ENCODE data around the gene MKNK1. TPM values are rescaled to one million over a fixed set of nuclear protein-coding genes. Genes with fewer than 3 reads are reported as not detected.
A peak's percentile ranks its signal among the peaks of the same experiment; 100 is the strongest.
"Not testable (repeated sequence)": the region's sequence is repeated elsewhere in the genome, so short reads cannot be mapped to it uniquely, and the experiment has no call there.

The MKNK1 gene
- 24.1 TPM for polyA plus RNA-seq (2012; ENCODE audit: missing spikeins)

GRCh38 chr1:46603858-46604549 is at the start of gene MKNK1:
TSS of gene MKNK1 (minus strand) at chr1:46604268. CDS start at chr1:46583327, 20,941 bp downstream.
- FAIRE-seq = peak; percentile 98

DNA sequence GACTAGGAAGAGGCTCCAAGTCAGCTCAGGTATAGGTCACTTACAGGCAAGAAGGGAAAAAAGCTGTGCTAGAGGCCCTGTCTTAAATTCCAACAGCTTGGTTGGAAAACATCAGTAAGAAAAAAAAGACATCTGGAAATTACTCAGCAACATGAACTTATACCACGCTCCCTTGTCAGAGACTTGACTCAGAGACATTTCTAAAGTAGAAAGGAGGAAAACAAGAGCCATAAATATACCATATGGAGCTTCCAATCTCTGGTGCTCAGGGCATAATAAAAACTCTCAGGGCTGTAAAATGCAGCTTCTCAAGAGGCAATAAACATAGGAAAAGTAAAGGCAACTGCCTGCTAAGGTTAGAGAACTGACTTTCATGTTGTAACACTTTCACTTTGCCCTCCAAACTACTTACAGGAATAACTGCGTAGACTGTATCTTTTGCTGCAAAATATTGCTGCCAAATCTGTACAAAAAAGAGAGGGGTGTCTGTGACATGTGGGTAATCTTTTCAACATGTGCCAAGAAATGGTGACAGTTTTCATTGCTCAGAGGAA is 49.4 kb upstream of the MKNK1 start:
- TF ChIP-seq POLR2A (IDR thresholded peaks at IDR 0.05; ENCODE audit: low read depth, low read length) (no peak), POLR2AphosphoS5 (IDR thresholded peaks at IDR 0.05; ENCODE audit: low read depth, low read length) (no peak), TAF1 (IDR thresholded peaks at IDR 0.05; ENCODE audit: borderline replicate concordance, low read depth, low read length) (no peak)
- FAIRE-seq (no peak), DNase-seq (ENCODE audit: insufficient read length) (no peak)

More at GRCh38 chr1:46603858-46604549, at the start of gene MKNK1:
- TF ChIP-seq POLR2AphosphoS5 (IDR thresholded peaks at IDR 0.05; ENCODE audit: low read depth, low read length) (peak; percentile 88), TAF1 (IDR thresholded peaks at IDR 0.05; ENCODE audit: borderline replicate concordance, low read depth, low read length) (peak; percentile 17; the same call in 1 of the 2 replicates), POLR2A (IDR thresholded peaks at IDR 0.05; ENCODE audit: low read depth, low read length) (peak; percentile 93)
- peak; percentile 99 for DNase-seq (ENCODE audit: insufficient read length)

DNA sequence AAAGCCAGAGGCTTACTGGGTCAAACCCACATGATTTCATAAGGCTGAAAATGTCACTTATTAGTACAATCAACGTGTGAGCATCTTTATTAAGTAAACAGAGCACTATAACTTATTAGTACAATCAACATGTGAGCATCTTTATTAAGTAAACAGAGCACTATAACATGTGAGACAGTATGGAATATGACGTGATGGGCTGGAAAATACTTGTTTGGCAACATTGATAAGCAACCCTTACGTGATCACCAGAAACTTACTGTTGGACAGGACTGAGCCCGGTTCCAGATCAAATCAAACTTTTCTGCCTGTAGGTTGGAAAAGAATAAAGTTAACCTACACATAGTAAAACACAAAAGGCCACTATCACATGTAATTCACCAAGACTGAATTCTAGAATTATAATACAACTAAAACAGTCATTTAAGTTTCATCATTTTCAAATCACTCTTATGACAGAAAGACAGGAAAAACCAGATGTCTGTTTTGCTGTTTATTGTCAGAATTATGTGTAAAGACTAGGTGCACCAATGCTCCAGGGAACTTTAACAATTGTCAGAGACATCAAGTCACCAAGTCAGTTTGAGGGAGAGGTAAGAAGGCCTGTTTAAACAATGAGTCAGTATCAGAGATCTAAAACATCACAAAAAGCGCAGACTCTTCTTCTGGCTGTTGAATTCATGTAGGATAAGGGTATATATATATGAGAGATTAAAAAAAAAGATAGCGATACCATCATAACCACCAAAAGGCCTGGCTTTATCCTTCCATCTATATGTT is 48.4 kb upstream of the MKNK1 start:
- no peak for DNase-seq (ENCODE audit: insufficient read length)
- no peak for FAIRE-seq
- TF ChIP-seq POLR2A (IDR thresholded peaks at IDR 0.05; ENCODE audit: low read depth, low read length) (no peak), TAF1 (IDR thresholded peaks at IDR 0.05; ENCODE audit: borderline replicate concordance, low read depth, low read length) (no peak), POLR2AphosphoS5 (IDR thresholded peaks at IDR 0.05; ENCODE audit: low read depth, low read length) (no peak)

DNA sequence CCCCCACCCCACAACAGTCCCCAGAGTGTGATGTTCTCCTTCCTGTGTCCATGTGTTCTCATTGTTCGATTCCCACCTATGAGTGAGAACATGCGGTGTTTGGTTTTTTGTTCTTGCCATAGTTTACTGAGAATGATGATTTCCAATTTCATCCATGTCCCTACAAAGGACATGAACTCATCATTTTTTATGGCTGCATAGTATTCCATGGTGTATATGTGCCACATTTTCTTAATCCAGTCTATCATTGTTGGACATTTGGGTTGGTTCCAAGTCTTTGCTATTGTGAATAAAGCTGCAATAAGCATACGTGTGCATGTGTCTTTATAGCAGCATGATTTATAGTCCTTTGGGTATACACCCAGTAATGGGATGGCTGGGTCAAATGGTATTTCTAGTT is 47.1 kb upstream of the MKNK1 start:
- not testable (repeated sequence) for FAIRE-seq; DNase-seq (ENCODE audit: insufficient read length)

DNA sequence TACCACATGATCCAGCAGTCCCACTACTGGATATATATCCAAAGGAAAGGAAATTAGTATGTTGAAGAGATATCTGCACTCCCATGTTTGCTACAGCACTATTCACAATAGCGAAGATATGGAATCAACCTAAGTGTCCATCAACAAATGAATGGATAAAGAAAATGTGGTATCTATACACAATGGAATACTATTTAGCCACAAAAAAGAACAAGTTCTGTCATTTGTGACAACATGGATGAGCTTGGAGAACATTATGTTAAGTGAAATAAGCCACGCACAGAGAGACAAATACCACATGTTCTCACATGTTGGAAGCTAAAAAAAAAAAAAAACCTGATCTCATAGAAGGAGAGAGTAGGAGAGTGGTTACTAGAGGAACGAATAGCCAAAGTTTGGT is 46.4 kb upstream of the MKNK1 start:
- no peak for TF ChIP-seq POLR2A (IDR thresholded peaks at IDR 0.05; ENCODE audit: low read depth, low read length)
- TF ChIP-seq TAF1 (IDR thresholded peaks at IDR 0.05; ENCODE audit: borderline replicate concordance, low read depth, low read length) = no peak
- no peak for TF ChIP-seq POLR2AphosphoS5 (IDR thresholded peaks at IDR 0.05; ENCODE audit: low read depth, low read length)
- FAIRE-seq (no peak), DNase-seq (ENCODE audit: insufficient read length) (no peak)

GRCh38 chr1:46649764-46650163 is 45.7 kb upstream of the MKNK1 start:
- TF ChIP-seq POLR2A (IDR thresholded peaks at IDR 0.05; ENCODE audit: low read depth, low read length) (no peak), TAF1 (IDR thresholded peaks at IDR 0.05; ENCODE audit: borderline replicate concordance, low read depth, low read length) (no peak), POLR2AphosphoS5 (IDR thresholded peaks at IDR 0.05; ENCODE audit: low read depth, low read length) (no peak)
- no peak for DNase-seq (ENCODE audit: insufficient read length)
- FAIRE-seq = no peak

GRCh38 chr1:46647611-46648010 is 43.5 kb upstream of the MKNK1 start:
- FAIRE-seq (no peak), DNase-seq (ENCODE audit: insufficient read length) (no peak)
- TF ChIP-seq POLR2A (IDR thresholded peaks at IDR 0.05; ENCODE audit: low read depth, low read length) = no peak
- TF ChIP-seq POLR2AphosphoS5 (IDR thresholded peaks at IDR 0.05; ENCODE audit: low read depth, low read length) = no peak
- no peak for TF ChIP-seq TAF1 (IDR thresholded peaks at IDR 0.05; ENCODE audit: borderline replicate concordance, low read depth, low read length)

DNA sequence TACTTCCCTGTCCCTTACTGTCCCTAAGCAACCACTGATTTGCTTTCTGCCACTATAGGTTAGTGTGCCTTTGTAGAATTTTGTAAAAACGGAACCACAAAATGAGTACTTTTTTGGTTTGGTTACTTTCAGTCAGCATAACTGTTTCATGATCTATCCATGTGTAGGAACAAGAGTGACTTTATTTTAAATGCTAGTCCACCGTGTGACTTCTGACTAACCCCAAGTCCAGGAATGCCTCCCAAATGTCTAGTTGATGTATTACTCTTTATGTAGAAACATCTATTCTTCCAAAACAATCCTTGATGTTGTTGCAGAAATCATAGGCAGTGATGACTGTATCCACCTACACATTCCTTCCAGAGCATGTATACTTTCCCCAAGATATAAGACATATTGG is 42.8 kb upstream of the MKNK1 start:
- no peak for FAIRE-seq
- no peak for DNase-seq (ENCODE audit: insufficient read length)
- no peak for TF ChIP-seq TAF1 (IDR thresholded peaks at IDR 0.05; ENCODE audit: borderline replicate concordance, low read depth, low read length)
- TF ChIP-seq POLR2A (IDR thresholded peaks at IDR 0.05; ENCODE audit: low read depth, low read length) = no peak
- no peak for TF ChIP-seq POLR2AphosphoS5 (IDR thresholded peaks at IDR 0.05; ENCODE audit: low read depth, low read length)

DNA sequence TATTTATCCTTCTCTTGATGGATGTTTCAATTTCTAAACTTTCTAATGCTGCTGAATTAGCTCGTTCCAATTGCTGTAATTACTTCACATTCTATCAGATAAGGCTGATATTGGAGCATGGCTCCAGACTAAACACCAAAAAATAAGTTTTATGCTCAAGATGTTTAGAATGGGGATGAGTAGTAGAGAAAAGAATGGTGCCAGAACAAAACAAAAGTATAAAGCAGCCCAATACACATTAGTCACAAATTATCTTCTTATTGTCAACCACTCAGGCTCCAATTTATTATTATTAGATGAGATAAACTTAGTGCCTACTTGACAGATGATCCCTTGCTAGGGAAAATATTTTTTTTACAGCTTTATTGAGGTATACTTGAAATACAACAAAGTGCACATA is 42.3 kb upstream of the MKNK1 start:
- TF ChIP-seq POLR2AphosphoS5 (IDR thresholded peaks at IDR 0.05; ENCODE audit: low read depth, low read length) = no peak
- no peak for TF ChIP-seq TAF1 (IDR thresholded peaks at IDR 0.05; ENCODE audit: borderline replicate concordance, low read depth, low read length)
- TF ChIP-seq POLR2A (IDR thresholded peaks at IDR 0.05; ENCODE audit: low read depth, low read length) = no peak
- FAIRE-seq (no peak), DNase-seq (ENCODE audit: insufficient read length) (no peak)

DNA sequence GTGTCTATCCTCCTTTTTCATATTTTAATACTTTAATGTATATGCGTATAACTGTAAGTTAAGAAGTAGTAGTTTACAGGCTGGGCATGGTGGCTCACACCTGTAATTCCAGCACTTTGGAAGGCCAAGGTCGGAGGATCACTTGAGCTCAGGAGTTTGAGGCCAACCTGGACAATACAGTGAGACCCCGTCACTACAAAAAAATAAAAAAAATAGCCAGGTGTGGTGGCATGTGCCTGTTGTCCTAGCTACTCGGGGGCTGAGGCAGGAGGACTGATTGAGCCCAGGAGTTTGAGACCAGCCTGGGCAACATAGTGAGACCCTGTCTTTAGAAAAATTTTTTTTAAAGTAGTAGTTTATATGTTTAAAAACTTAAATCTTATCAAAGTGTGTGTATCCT is 41.7 kb upstream of the MKNK1 start:
- FAIRE-seq (no peak), DNase-seq (ENCODE audit: insufficient read length) (no peak)
- no peak for TF ChIP-seq POLR2AphosphoS5 (IDR thresholded peaks at IDR 0.05; ENCODE audit: low read depth, low read length)
- no peak for TF ChIP-seq POLR2A (IDR thresholded peaks at IDR 0.05; ENCODE audit: low read depth, low read length)
- TF ChIP-seq TAF1 (IDR thresholded peaks at IDR 0.05; ENCODE audit: borderline replicate concordance, low read depth, low read length) = no peak

- TF ChIP-seq POLR2AphosphoS5 (IDR thresholded peaks at IDR 0.05; ENCODE audit: low read depth, low read length) (no peak), POLR2A (IDR thresholded peaks at IDR 0.05; ENCODE audit: low read depth, low read length) (no peak), TAF1 (IDR thresholded peaks at IDR 0.05; ENCODE audit: borderline replicate concordance, low read depth, low read length) (no peak)
- no peak for FAIRE-seq
- DNase-seq (ENCODE audit: insufficient read length) = no peak
These were observed 39.3 kb upstream of the MKNK1 start for GRCh38 chr1:46643368-46643775.
